Measurements from ENCODE around the gene EMID1.

EMID1 gene

GRCh38 chr22:29265305-29265704, 59.6 kb downstream of the EMID1 start:
- no peak for DNase-seq

GRCh38 chr22:29265929-29266328, 60.2 kb downstream of the EMID1 start:
- no peak for DNase-seq

- DNase-seq, result no peak
Measured at GRCh38 chr22:29266564-29267461, 61.1 kb downstream of the EMID1 start.

- DNase-seq, result no peak
Measured at GRCh38 chr22:29267462-29267857, 61.8 kb downstream of the EMID1 start.

GRCh38 chr22:29267858-29268510, 62.3 kb downstream of the EMID1 start, which contains the start of the genes EWSR1 and RHBDD3:
EWSR1 (plus strand) TSS chr22:29268268; CDS start chr22:29268337, 69 bp downstream.
RHBDD3 (minus strand) TSS chr22:29267981; CDS start chr22:29265626, 2,355 bp downstream.
- peak; percentile 89 for DNase-seq

- peak; percentile 32 for DNase-seq
Measured at GRCh38 chr22:29268511-29269229, 63.0 kb downstream of the EMID1 start.

GRCh38 chr22:29269230-29269604, 63.5 kb downstream of the EMID1 start:
- DNase-seq, result no peak

- no peak for DNase-seq
Measured at GRCh38 chr22:29269731-29270474, 64.2 kb downstream of the EMID1 start.

- DNase-seq, result no peak
Measured at GRCh38 chr22:29270475-29271271, 65.0 kb downstream of the EMID1 start.

GRCh38 chr22:29272624-29273023, 66.9 kb downstream of the EMID1 start:
- no peak for DNase-seq

GRCh38 chr22:29275167-29275566, 69.5 kb downstream of the EMID1 start:
- DNase-seq, result no peak

- no peak for DNase-seq
Measured at GRCh38 chr22:29275819-29276565, 70.3 kb downstream of the EMID1 start.

GRCh38 chr22:29277927-29278326, 72.2 kb downstream of the EMID1 start:
- DNase-seq, result no peak

- no peak for DNase-seq
Measured at GRCh38 chr22:29284196-29284595, 78.5 kb downstream of the EMID1 start.

GRCh38 chr22:29288837-29289236, 83.1 kb downstream of the EMID1 start:
- DNase-seq, result no peak

GRCh38 chr22:29290061-29290460, 84.4 kb downstream of the EMID1 start:
- DNase-seq, result no peak

GRCh38 chr22:29291215-29291614, 85.5 kb downstream of the EMID1 start:
- no peak for DNase-seq

GRCh38 chr22:29292379-29292778, 86.7 kb downstream of the EMID1 start:
- no peak for DNase-seq

GRCh38 chr22:29298641-29299040, 92.9 kb downstream of the EMID1 start:
- no peak for DNase-seq

- no peak for DNase-seq
Measured at GRCh38 chr22:29299136-29299900, 93.6 kb downstream of the EMID1 start.
